Measurements from ENCODE around the gene ARL6.

DNA sequence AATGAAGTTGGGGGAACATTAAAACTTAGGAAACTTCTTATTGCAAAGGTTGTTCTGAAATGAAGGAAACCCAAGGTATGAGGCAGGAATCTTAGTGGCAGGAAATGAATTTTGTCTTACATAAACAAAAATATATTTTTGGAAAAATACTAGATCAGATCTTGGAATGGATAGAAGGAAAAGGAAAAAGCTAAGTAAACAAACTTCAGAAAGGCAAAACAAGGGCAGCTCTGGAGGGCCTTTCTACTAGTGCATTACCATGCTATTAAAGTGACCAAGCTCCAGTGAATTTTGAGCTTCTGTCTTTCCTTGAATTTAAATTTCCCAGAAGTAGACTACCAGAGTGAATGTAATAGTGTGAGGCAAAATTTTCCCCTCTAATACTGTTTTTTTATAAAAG, 13.6 kb downstream of the ARL6 start:
- TF ChIP-seq POLR2AphosphoS5 (IDR thresholded peaks at IDR 0.05), result no peak
- no peak for TF ChIP-seq CTCF (IDR thresholded peaks at IDR 0.05)
- TF ChIP-seq POLR2A (IDR thresholded peaks at IDR 0.05), result no peak
